Vagina (tissue), 2 donors: ENCODE data around the gene HS6ST3. TPM values are rescaled to one million over a fixed set of nuclear protein-coding genes. Genes with fewer than 3 reads are reported as not detected.

Experiments used
- DNase-seq, 2 donors: peaks; one replicate each; pipeline ENCODE4 v3.0.0-alpha.2; 2017; ENCODE audit errors: extremely low spot score in 2 of 2
- H3K27ac ChIP-seq: fragments of 200-600 bp; sonication (generic); one replicate; pipeline ENCODE4 v1.5.1; 2019
- H3K27me3 ChIP-seq: fragments of 200-600 bp; sonication (generic); one replicate; pipeline ENCODE4 v1.5.1; 2019
- H3K36me3 ChIP-seq, 2 donors: fragments of 200-600 bp; sonication (generic); one replicate each; pipeline ENCODE4 v1.5.1; 2017 to 2019
- H3K4me1 ChIP-seq: fragments of 200-600 bp; sonication (generic); one replicate; pipeline ENCODE4 v1.5.1; 2019
- H3K4me3 ChIP-seq, 2 donors: fragments of 200-600 bp; sonication (generic); 1 replicate in 1 of 2; 2 replicates in 1 of 2; pipeline ENCODE4 v1.5.1; 2016 to 2019
- H3K9me3 ChIP-seq: fragments of 200-600 bp; sonication (generic); one replicate; pipeline ENCODE4 v1.5.1; 2019
- CTCF ChIP-seq, 3 experiments: fragments of 450-650 bp in 2 of 3; fragments of 200-600 bp in 1 of 3; sonication (generic) in 1 of 3; IDR thresholded peaks; one replicate each; pipeline ENCODE4 v1.5.1; 2017 to 2019; ENCODE audit warnings: antibody characterized with exemption in 3 of 3, mild to moderate bottlenecking in 2 of 3, moderate library complexity in 2 of 3
- POLR2A ChIP-seq, 2 donors: fragments of 450-650 bp; IDR thresholded peaks; one replicate each; pipeline ENCODE4 v1.6.1; 2017; ENCODE audit warnings: antibody characterized with exemption in 2 of 2, mild to moderate bottlenecking in 2 of 2, moderate library complexity in 2 of 2
- POLR2AphosphoS5 ChIP-seq, 2 donors: sonication (generic); formaldehyde crosslinking; IDR thresholded peaks; one replicate each; pipeline ENCODE4 v1.9.0; 2017; ENCODE audit warnings: antibody characterized with exemption in 2 of 2, mild to moderate bottlenecking in 2 of 2, low read depth in 1 of 2; ENCODE audit not compliant: insufficient read depth in 1 of 2
- intact Hi-C: fragments of 100-400 bp; cut with DNase I; formaldehyde crosslinking; loops from one replicate; pipeline ENCODE4 v1.15.1; 2023
- total RNA-seq: library from RNA; depleted of rRNA; stranded (reverse); fragments of >200 nt; gene quantifications from one replicate; pipeline ENCODE4 v1.2.3, GENCODE V29; 2016

HS6ST3 gene
- total RNA-seq, 1 donor from 2014 or later, result 0.49 TPM

- no peaks in the 10 kb centered on the region for H3K36me3 ChIP-seq
- no peak overlapping the region for H3K4me3 ChIP-seq
- H3K9me3 ChIP-seq, result no peaks in the 10 kb centered on the region
- no peak for DNase-seq
- H3K27me3 ChIP-seq, result no peaks in the 10 kb centered on the region
- intact Hi-C loops, result no loop called here
- no peak for TF ChIP-seq POLR2AphosphoS5 (IDR thresholded peaks at IDR 0.05; ENCODE audit: insufficient read depth in 1 of 2, low read depth in 1 of 2)
- TF ChIP-seq CTCF (IDR thresholded peaks at IDR 0.05), result no peak
- no peak for TF ChIP-seq POLR2A (IDR thresholded peaks at IDR 0.05)
- H3K27ac ChIP-seq, result no peak overlapping the region
- no peaks in the 10 kb centered on the region for H3K4me1 ChIP-seq
These were observed 443.5 kb downstream of the HS6ST3 start for GRCh38 chr13:96533408-96533807.

- no peak for TF ChIP-seq POLR2A (IDR thresholded peaks at IDR 0.05)
- TF ChIP-seq POLR2AphosphoS5 (IDR thresholded peaks at IDR 0.05; ENCODE audit: insufficient read depth in 1 of 2, low read depth in 1 of 2), result no peak
- TF ChIP-seq CTCF (IDR thresholded peaks at IDR 0.05), result no peak
- H3K9me3 ChIP-seq, result no peaks in the 10 kb centered on the region
- no peaks in the 10 kb centered on the region for H3K36me3 ChIP-seq
- intact Hi-C loops, result no loop called here
- H3K27me3 ChIP-seq, result no peaks in the 10 kb centered on the region
- no peaks in the 10 kb centered on the region for H3K4me1 ChIP-seq
- H3K27ac ChIP-seq, result no peak overlapping the region
- no peak overlapping the region for H3K4me3 ChIP-seq
- no peak for DNase-seq
These were observed 449.9 kb downstream of the HS6ST3 start for GRCh38 chr13:96539791-96540190.

DNA sequence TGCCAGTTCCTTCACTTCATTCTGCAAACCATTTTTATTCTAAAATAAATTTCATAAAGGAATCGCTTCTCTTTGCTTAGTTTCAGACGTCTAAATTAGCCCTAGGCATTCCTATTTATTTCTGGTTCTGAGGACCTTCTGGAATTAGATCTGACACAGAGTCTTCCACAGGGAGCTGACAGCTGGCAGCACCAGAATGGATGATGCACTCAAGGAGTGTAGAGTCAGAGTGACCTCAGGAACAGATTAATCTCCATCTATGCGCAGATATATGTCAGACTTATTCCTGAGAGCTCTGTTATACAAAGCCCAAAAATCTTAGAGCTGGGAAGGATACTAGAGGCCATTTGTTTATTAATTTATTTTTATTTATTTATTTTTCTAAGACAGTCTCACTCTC lies 450.8 kb downstream of the HS6ST3 start:
- TF ChIP-seq POLR2AphosphoS5 (IDR thresholded peaks at IDR 0.05; ENCODE audit: insufficient read depth in 1 of 2, low read depth in 1 of 2) (no peak), CTCF (IDR thresholded peaks at IDR 0.05) (no peak), POLR2A (IDR thresholded peaks at IDR 0.05) (no peak)
- intact Hi-C loops, result no loop called here

GRCh38 chr13:96542986-96543385 lies 453.1 kb downstream of the HS6ST3 start:
- H3K27ac ChIP-seq, result no peak overlapping the region
- H3K4me1 ChIP-seq, result no peaks in the 10 kb centered on the region

More for the DNA sequence above, 450.8 kb downstream of the HS6ST3 start:
- Histone ChIP-seq H3K4me1 (no peaks in the 10 kb centered on the region), H3K9me3 (no peaks in the 10 kb centered on the region), H3K4me3 (no peak overlapping the region), H3K36me3 (no peaks in the 10 kb centered on the region), H3K27ac (no peak overlapping the region), H3K27me3 (no peaks in the 10 kb centered on the region)
- DNase-seq, result no peak

GRCh38 chr13:96544957-96545356 lies 455.1 kb downstream of the HS6ST3 start:
- TF ChIP-seq POLR2A (IDR thresholded peaks at IDR 0.05), result no peak
- no peak for TF ChIP-seq POLR2AphosphoS5 (IDR thresholded peaks at IDR 0.05; ENCODE audit: insufficient read depth in 1 of 2, low read depth in 1 of 2)
- TF ChIP-seq CTCF (IDR thresholded peaks at IDR 0.05), result no peak
- H3K4me1 ChIP-seq, result no peaks in the 10 kb centered on the region
- intact Hi-C loops, result no loop called here
- H3K27me3 ChIP-seq, result no peaks in the 10 kb centered on the region
- DNase-seq, result no peak
- no peaks in the 10 kb centered on the region for H3K36me3 ChIP-seq
- H3K27ac ChIP-seq, result no peak overlapping the region
- no peak overlapping the region for H3K4me3 ChIP-seq
- H3K9me3 ChIP-seq, result no peaks in the 10 kb centered on the region

More at GRCh38 chr13:96542986-96543385, 453.1 kb downstream of the HS6ST3 start:
- intact Hi-C loops, result no loop called here
- DNase-seq, result no peak
- Histone ChIP-seq H3K9me3 (no peaks in the 10 kb centered on the region), H3K36me3 (no peaks in the 10 kb centered on the region), H3K27me3 (no peaks in the 10 kb centered on the region), H3K4me3 (no peak overlapping the region)
- no peak for TF ChIP-seq CTCF (IDR thresholded peaks at IDR 0.05)
- no peak for TF ChIP-seq POLR2A (IDR thresholded peaks at IDR 0.05)
- no peak for TF ChIP-seq POLR2AphosphoS5 (IDR thresholded peaks at IDR 0.05; ENCODE audit: insufficient read depth in 1 of 2, low read depth in 1 of 2)
